Karpas-422 (cell line): ENCODE measurements around the gene PRAMEF27. TPM values are rescaled to one million over a fixed set of nuclear protein-coding genes. Genes with fewer than 3 reads are reported as not detected.
"Not testable (repeated sequence)": the region's sequence is repeated elsewhere in the genome, so short reads cannot be mapped to it uniquely, and the experiment has no call there.

Experiments used
- DNase-seq: peaks from one replicate; pipeline ENCODE4 v3.0.0-alpha.2; 2015
- H2AFZ ChIP-seq: fragments of 200-600 bp; sonication (generic); 2 replicates; pipeline ENCODE4 v1.6.1; 2014; ENCODE audit warnings: antibody characterized with exemption, low read length, mixed read lengths
- H3K27ac ChIP-seq: fragments of 200-600 bp; sonication (generic); 2 replicates; pipeline ENCODE4 v1.5.1; 2014; ENCODE audit warnings: mild to moderate bottlenecking, low read length, moderate library complexity
- H3K27me3 ChIP-seq: fragments of 200-600 bp; sonication (generic); 2 replicates; pipeline ENCODE4 v1.6.1; 2014; ENCODE audit warnings: low read length, mixed read lengths
- H3K36me3 ChIP-seq: fragments of 200-600 bp; sonication (generic); 2 replicates; pipeline ENCODE4 v1.6.1; 2014; ENCODE audit warnings: low read length, mixed read lengths; ENCODE audit not compliant: insufficient read depth
- H3K4me1 ChIP-seq: fragments of 200-600 bp; sonication (generic); 2 replicates; pipeline ENCODE4 v1.6.1; 2014; ENCODE audit warnings: mild to moderate bottlenecking, low read length, mixed read lengths
- H3K4me2 ChIP-seq: fragments of 200-600 bp; sonication (generic); 2 replicates; pipeline ENCODE4 v1.6.1; 2014; ENCODE audit warnings: low read length, low read depth, mild to moderate bottlenecking; ENCODE audit not compliant: poor library complexity, severe bottlenecking
- H3K4me3 ChIP-seq: fragments of 200-600 bp; sonication (generic); 2 replicates; pipeline ENCODE4 v1.5.1; 2014; ENCODE audit warnings: mild to moderate bottlenecking, antibody characterized with exemption, low read length, mixed read lengths
- H3K79me2 ChIP-seq: fragments of 200-600 bp; sonication (generic); 2 replicates; pipeline ENCODE4 v1.6.1; 2014; ENCODE audit warnings: mild to moderate bottlenecking, low read length, mixed read lengths
- H3K9ac ChIP-seq: fragments of 200-600 bp; sonication (generic); 2 replicates; pipeline ENCODE4 v1.6.0; 2014; ENCODE audit warnings: low read length
- H3K9me2 ChIP-seq: fragments of 200-600 bp; sonication (generic), shearing (Covaris generic); replicated peaks from 2 replicates; pipeline ENCODE4 v1.6.0; 2014; ENCODE audit warnings: mild to moderate bottlenecking, low read length, moderate library complexity; ENCODE audit not compliant: insufficient read depth
- H3K9me3 ChIP-seq: fragments of 300-700, 200-600 bp; sonication (generic); 2 replicates; pipeline ENCODE4 v1.6.1; 2014; ENCODE audit warnings: low read length, mixed read lengths
- H4K20me1 ChIP-seq: fragments of 200-600 bp; sonication (generic); 2 replicates; pipeline ENCODE4 v1.6.1; 2014; ENCODE audit warnings: mild to moderate bottlenecking, antibody characterized with exemption, low read length, low read depth; ENCODE audit not compliant: insufficient read depth
- total RNA-seq: library from RNA; depleted of rRNA; stranded (reverse); fragments of >200 nt; shearing (Covaris generic); gene quantifications from 2 replicates; pipeline ENCODE4 v1.2.3, GENCODE V29; 2014; ENCODE audit warnings: low replicate concordance; rRNA removed

The PRAMEF27 gene
- not detected in 2 replicates for total RNA-seq

DNA sequence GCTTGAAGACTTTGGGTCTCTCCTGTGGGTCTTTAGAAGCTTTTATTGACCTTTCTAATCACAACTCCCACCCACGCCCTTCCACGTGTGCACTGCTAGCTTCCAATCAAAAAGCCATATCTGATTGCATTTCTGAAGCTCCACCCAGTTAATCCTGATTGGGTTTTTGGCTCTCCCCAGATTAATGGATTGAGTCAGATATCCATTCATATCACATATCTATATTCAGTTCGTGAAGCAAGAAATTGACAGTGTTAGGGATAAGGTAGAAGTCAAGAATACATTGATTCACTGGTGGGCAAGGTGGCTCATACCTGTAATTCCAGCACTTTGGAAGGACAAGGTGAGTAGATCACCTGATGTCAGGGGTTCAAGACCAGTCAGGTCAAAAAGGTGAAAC, at the start of gene PRAMEF27:
Gene PRAMEF27 (minus strand): TSS at position 101 of the 400 bp plus-strand sequence. CDS start 2,916 bp downstream, outside the sequence.
- H3K36me3 ChIP-seq, H3K79me2 ChIP-seq, H2AFZ ChIP-seq, H3K4me2 ChIP-seq, H3K9me3 ChIP-seq, H3K9ac ChIP-seq, H3K27ac ChIP-seq, H3K27me3 ChIP-seq, DNase-seq, H4K20me1 ChIP-seq, H3K9me2 ChIP-seq, H3K4me3 ChIP-seq, H3K4me1 ChIP-seq: not testable (repeated sequence)

- DNase-seq, H3K4me2 ChIP-seq, H3K27me3 ChIP-seq, H4K20me1 ChIP-seq, H3K36me3 ChIP-seq, H3K27ac ChIP-seq, H3K9me2 ChIP-seq, H2AFZ ChIP-seq, H3K4me3 ChIP-seq, H3K9ac ChIP-seq, H3K79me2 ChIP-seq, H3K9me3 ChIP-seq, H3K4me1 ChIP-seq: not testable (repeated sequence)
Observed at GRCh38 chr1:13070474-13070873, 14.1 kb upstream of the PRAMEF27 start, which contains the start of gene PRAMEF25. Gene PRAMEF25 (plus strand): TSS chr1:13070774. CDS start chr1:13073694, 2,920 bp downstream.

DNA sequence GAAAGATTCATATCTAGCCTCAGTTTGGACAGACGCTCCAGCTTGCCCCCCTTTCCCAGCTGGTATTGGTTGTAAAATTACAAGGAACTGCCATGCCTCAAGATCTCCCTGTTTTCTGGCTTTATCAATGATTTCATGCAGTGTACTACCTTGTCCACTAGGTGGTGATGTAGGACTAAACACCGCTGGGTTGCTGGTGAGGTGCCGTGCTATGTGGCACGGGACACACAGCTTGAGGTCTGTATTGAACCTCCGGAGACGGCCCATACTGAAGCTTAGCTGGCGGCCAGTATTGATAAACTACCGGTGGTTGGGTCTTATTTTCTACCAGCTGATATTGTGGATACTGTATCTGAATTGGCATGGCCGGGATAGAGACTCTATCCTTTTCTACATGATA, 36.5 kb downstream of the PRAMEF27 start:
- not testable (repeated sequence) for H4K20me1 ChIP-seq, H3K79me2 ChIP-seq, H3K4me2 ChIP-seq, H3K27ac ChIP-seq, H2AFZ ChIP-seq, H3K36me3 ChIP-seq, H3K9ac ChIP-seq, DNase-seq, H3K9me2 ChIP-seq, H3K27me3 ChIP-seq, H3K9me3 ChIP-seq, H3K4me1 ChIP-seq, H3K4me3 ChIP-seq

DNA sequence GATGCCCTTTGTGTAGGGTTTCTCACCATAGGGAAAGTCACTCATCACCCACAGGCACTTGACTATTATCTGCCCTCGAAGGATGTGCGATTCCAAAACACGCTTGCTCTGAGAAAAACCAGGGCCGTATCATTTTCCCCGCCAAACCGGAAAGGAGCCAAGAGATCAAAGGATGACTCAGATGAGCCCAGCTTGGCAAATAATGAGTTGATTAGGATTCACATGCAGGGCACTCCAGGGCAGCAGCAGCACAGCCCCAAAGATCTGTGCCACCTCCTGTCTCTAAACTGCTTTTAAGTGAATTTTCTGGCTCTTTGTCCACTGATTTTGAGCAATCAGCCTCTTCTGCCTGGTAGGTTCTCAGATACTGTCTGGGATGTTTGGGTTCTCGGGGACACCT, 44.4 kb downstream of the PRAMEF27 start:
- not testable (repeated sequence) for H3K9me3 ChIP-seq, H3K4me3 ChIP-seq, H3K27me3 ChIP-seq, H3K9me2 ChIP-seq, H3K9ac ChIP-seq, H4K20me1 ChIP-seq, H3K79me2 ChIP-seq, DNase-seq, H3K4me2 ChIP-seq, H3K27ac ChIP-seq, H3K36me3 ChIP-seq, H2AFZ ChIP-seq, H3K4me1 ChIP-seq

- H3K27me3 ChIP-seq, H3K9me2 ChIP-seq, H3K4me1 ChIP-seq, H3K4me3 ChIP-seq, H3K4me2 ChIP-seq, H3K9ac ChIP-seq, H2AFZ ChIP-seq, H4K20me1 ChIP-seq, H3K79me2 ChIP-seq, H3K9me3 ChIP-seq, H3K27ac ChIP-seq, H3K36me3 ChIP-seq, DNase-seq: not testable (repeated sequence)
Observed at GRCh38 chr1:13009348-13009747, 47.0 kb downstream of the PRAMEF27 start.

GRCh38 chr1:13005732-13006131, 50.6 kb downstream of the PRAMEF27 start:
- not testable (repeated sequence) for H3K9me2 ChIP-seq, H2AFZ ChIP-seq, H3K27me3 ChIP-seq, H3K4me3 ChIP-seq, H3K9ac ChIP-seq, H3K9me3 ChIP-seq, H4K20me1 ChIP-seq, H3K79me2 ChIP-seq, H3K36me3 ChIP-seq, H3K4me1 ChIP-seq, H3K27ac ChIP-seq, DNase-seq, H3K4me2 ChIP-seq

Other genes with a start within 250 kb of the PRAMEF27 start
- gene PRAMEF11, start 225.2 kb downstream of the PRAMEF27 start, total RNA-seq = not detected in 2 replicates
- not detected in 2 replicates for gene HNRNPCL1, start 207.9 kb downstream of the PRAMEF27 start, total RNA-seq
- gene PRAMEF2, start 199.5 kb downstream of the PRAMEF27 start, total RNA-seq = not detected in 2 replicates
- gene PRAMEF4, start 170.4 kb downstream of the PRAMEF27 start, total RNA-seq = not detected in 2 replicates
- not detected in 2 replicates for gene PRAMEF10, start 158.3 kb downstream of the PRAMEF27 start, total RNA-seq
- gene PRAMEF7, start 140.0 kb downstream of the PRAMEF27 start, total RNA-seq = not detected in 2 replicates
- gene PRAMEF6, start 109.0 kb downstream of the PRAMEF27 start, total RNA-seq = not detected in 2 replicates
- not detected in 2 replicates for gene HNRNPCL3, start 4.2 kb upstream of the PRAMEF27 start, total RNA-seq
- not detected in 2 replicates for gene PRAMEF25, start 14.2 kb upstream of the PRAMEF27 start, total RNA-seq
- not detected in 2 replicates for gene HNRNPCL2, start 60.3 kb upstream of the PRAMEF27 start, total RNA-seq
- not detected in 2 replicates for gene PRAMEF26, start 99.4 kb upstream of the PRAMEF27 start, total RNA-seq
- gene HNRNPCL4, start 109.1 kb upstream of the PRAMEF27 start, total RNA-seq = not detected in 2 replicates
- not detected in 2 replicates for gene PRAMEF9, start 115.3 kb upstream of the PRAMEF27 start, total RNA-seq
- not detected in 2 replicates for gene PRAMEF13, start 144.8 kb upstream of the PRAMEF27 start, total RNA-seq
- not detected in 2 replicates for gene PRAMEF18, start 169.6 kb upstream of the PRAMEF27 start, total RNA-seq
- not detected in 2 replicates for gene PRAMEF5, start 197.6 kb upstream of the PRAMEF27 start, total RNA-seq
- not detected in 2 replicates for gene PRAMEF8, start 228.6 kb upstream of the PRAMEF27 start, total RNA-seq
- not detected in 2 replicates for gene PRAMEF33, start 247.0 kb upstream of the PRAMEF27 start, total RNA-seq